ENCODE data around the gene SEMA3A.

The SEMA3A gene

DNA sequence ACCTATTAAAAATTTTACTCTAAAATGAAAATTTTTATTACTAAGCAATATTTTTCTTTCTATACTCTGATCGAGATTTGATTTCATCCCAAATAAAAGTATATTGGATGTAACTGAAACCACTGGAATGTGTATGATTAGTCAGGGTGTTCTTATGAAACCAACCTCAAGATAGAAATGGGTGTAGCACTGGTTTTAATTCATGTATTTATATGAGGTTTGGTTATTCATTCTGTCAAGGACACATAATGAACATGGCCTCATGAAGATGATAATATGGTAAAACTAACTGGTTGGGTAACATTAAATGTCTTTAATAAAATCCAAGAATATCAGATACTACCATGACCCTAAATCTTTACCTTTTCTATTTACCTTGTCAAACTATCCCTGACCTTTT, 197.7 kb downstream of the SEMA3A start:
- DNase-seq, result no peak

- DNase-seq, result no peak
These were observed 206.8 kb downstream of the SEMA3A start for GRCh38 chr7:83987764-83988163.

- DNase-seq, result no peak
These were observed 208.8 kb downstream of the SEMA3A start for GRCh38 chr7:83985821-83986220.

GRCh38 chr7:83984591-83984990, 210.0 kb downstream of the SEMA3A start:
- no peak for DNase-seq

- no peak for DNase-seq
These were observed 210.5 kb downstream of the SEMA3A start for GRCh38 chr7:83984076-83984475.

DNA sequence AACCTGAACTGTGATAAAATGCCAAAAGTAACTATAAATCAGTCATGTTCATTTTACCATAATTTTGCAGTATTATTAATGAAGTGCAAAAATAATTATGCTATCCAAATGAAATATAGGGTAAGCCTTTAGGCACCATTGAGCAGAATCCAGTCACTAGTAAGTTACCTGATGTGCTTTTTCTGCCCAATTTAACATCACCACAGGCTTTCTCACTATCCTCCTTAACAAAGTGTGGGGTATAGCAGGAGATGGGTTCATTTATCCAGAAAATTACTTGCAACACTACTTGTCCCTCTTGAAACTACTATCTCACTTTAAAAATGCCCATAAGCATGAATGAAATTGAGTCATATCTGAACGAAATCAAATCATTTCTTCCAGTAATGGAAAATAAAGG, 211.0 kb downstream of the SEMA3A start:
- DNase-seq, result no peak

DNA sequence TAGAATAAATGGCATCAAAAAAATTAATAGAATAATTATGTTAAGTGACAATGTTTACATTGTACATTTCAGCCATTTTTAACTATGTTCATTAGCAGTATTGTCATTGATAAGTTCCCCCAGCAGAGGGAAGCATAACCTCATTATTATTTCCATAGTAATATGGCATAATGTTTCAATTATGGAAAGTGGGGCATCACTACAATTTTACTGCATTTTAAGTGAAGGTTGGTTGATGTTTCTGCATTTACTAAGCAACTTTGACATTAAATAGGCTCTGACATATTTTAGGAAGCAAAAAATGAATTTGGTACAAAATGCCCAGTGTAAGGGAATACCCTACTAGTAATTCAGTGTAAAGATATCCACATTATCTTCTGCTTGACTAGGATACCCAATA, 218.3 kb downstream of the SEMA3A start:
- peak; percentile 57 for DNase-seq

DNA sequence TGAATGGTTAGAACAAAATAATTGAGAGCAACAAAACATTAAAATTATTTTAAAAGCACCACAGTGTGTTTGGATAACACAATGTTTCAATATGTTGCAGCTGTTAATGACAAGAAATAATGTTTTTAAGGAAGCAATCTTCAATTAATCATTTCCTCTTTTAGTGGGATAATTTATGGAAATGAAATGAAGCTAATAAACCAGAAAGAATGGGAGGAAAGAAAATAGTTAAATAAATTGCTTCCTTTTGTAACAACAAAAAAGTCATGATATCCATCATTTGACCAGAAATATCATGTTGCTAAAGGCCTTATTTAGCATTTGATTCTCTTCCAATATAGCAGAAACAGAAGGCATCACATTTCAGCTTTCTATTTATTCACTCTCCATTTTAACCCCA, 224.5 kb downstream of the SEMA3A start:
- DNase-seq, result no peak

DNA sequence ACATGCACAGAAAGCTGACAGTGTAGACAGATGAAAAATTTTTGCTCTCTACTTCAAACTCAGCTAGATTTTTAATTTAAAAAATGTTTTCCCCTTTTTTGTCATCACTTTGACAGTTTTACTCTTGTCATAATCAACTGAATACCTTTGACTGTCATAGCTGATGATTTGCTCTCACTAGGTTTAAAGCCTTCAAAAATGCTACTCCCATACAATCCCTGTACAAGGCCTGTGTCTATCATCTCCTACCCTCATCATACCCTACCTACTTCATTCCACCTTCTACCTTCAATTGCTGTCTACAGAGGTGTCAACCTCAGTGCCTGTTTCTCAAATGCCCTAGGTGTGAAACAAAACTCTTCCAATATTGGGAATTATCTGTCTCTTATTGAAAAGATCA, 230.3 kb downstream of the SEMA3A start:
- no peak for DNase-seq

DNA sequence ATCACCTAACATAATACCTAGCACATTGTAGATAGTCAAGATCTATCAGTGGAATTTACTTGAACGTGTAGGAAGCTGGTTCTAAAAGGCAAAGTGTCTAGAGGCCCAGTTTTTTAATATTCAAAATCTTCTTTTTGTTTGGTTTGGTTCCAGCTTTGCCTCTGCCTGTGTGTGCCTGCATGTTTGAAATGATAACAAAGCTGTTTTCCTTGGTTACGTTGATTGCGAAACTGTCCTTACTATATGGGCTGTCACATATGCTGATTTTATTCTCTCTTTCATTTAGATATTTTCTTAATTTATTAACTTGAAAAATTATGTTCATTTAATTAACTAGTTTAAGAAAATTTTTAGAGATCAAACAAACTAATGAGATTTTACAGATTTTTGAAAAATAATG, 237.3 kb downstream of the SEMA3A start:
- DNase-seq, result no peak

GRCh38 chr7:83956104-83956503, 238.5 kb downstream of the SEMA3A start:
- no peak for DNase-seq

- no peak for DNase-seq
These were observed 242.4 kb downstream of the SEMA3A start for GRCh38 chr7:83952236-83952635.

- no peak for DNase-seq
These were observed 247.3 kb downstream of the SEMA3A start for GRCh38 chr7:83947260-83947659.

- DNase-seq, result no peak
These were observed 247.8 kb downstream of the SEMA3A start for GRCh38 chr7:83946801-83947200.

DNA sequence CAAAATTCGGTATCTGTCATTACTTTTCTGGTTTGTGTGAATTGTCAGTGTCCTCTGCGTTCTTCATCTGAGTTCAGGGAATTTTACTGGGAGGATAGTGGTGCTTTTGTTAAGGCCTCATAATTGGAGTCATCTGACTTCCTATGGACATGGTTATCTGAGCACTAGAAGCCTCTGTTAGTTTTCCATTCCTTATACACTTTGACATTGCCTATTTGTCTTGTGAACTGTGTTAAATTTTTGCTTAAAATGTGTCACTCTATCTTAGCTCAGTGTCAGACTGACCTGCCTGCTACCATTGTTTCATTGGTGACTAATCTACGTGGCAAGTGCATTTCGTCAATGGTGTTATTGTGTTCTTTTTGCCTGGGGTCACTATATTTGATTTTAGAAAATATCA, 253.3 kb downstream of the SEMA3A start:
- no peak for DNase-seq

- DNase-seq, result no peak
These were observed 256.7 kb downstream of the SEMA3A start for GRCh38 chr7:83937930-83938329.

DNA sequence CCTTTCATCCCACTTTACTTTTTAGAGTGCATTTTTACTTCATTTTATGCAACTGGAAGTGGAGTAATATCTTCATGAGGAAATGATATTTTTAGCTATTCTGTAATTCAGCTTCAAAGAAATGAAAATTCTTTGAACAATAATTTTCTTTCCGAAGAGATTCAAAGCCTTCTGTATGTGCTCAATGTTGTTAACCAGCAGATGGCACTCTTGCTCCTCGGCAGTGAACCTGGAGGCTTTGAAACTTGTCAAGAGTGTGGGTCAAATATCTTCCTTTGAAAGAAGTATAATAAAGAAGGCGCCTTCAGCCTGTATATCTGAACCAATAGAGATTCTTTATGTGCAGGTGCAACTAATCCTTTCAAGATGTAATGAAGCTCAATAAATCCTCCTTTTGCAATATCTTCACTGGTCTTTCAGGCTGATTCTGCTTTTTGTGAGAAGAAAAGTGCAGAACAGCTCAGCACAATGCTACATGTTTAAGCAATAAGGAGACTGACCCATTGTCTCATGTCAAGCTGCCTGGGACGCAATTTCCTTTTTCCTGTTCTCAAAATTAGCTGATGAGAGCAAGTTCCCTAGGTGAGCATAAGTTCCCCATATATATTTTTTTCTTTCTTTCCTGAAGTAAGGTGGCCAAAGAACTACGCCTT, 258.4 kb downstream of the SEMA3A start:
- peak; percentile 53 for DNase-seq

- no peak for DNase-seq
These were observed 260.4 kb downstream of the SEMA3A start for GRCh38 chr7:83934118-83934734.

GRCh38 chr7:83931968-83932367, 262.6 kb downstream of the SEMA3A start:
- no peak for DNase-seq

- no peak for DNase-seq
These were observed 264.3 kb downstream of the SEMA3A start for GRCh38 chr7:83930262-83930661.

DNA sequence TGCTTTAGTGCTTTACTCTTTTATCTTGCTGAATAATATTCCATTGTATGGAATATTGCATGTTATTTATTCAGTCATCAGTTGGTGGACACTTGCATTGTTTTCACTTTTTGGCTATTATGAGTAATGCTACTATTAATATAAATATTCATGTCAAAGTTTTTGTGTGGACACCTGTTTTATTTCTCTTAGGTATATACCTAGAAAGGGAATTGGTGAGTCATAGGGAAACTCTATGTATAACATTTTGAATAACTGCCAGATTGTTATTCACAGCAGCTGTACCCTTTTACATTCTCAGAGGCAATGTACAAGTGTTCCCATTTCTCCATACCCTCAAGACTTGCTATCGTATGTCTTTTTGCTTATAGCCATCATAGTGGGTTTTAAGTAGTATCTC, 268.7 kb downstream of the SEMA3A start:
- no peak for DNase-seq

GRCh38 chr7:83921941-83922607, 272.5 kb downstream of the SEMA3A start:
- DNase-seq, result peak; percentile 38

GRCh38 chr7:83921271-83921940, 273.2 kb downstream of the SEMA3A start:
- no peak for DNase-seq

- DNase-seq, result no peak
These were observed 276.4 kb downstream of the SEMA3A start for GRCh38 chr7:83918142-83918541.

Data from COR-L47 (cell line).